Measurements from ENCODE around the gene RETN. TPM values are rescaled to one million over a fixed set of nuclear protein-coding genes. Genes with fewer than 3 reads are reported as not detected.

RETN gene
- total RNA-seq, 1 donor from 2014 or later, result 3.7 TPM

DNA sequence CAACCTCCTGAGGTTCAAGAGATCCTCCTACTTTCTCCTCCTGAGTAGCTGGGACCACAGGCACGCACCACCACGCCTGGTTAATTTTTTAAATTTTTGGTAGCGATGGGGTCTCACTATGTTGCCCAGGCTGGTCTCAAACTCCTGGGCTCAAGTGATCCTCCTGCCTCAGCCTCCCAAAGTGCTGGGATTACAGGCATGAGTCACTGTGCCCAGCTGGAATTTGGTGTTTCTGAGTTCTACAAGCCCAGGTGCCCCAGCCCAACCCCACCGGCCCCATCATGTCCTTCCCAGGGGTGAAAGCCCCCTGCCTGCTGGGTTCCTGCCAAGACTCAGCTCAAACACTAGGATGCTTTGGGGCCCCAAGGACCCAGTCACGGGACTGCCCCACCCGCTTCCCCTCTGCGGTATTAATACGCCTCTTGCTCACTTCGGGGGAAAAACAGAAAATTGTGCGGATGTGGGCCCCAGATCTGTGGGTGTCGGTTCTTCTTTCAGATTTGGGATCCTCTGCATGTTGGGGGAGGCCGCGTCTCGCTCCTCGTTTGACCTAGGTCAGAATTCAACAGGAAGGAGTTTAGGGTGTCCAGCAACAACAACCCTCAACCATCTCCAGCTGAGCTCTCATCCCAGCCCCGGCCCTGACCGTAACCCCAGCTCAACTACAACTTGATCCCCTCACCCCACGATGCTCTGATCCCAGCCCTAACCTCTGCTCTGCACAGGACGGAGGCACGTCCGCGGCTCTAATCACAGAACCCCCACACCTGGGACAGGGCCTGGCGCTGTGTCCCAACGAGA is 36.7 kb downstream of the RETN start:
- Histone ChIP-seq H3K27ac (ENCODE audit: low read depth, low read length) (peak overlapping the region; percentile 25), H3K36me3 (ENCODE audit: control insufficient read depth in 3 of 3, insufficient read depth in 3 of 3, low read length in 3 of 3) (no peaks in the 10 kb centered on the region), H3K9me3 (ENCODE audit: control insufficient read depth in 3 of 3, low read length in 3 of 3) (no peaks in the 10 kb centered on the region), H3K4me3 (ENCODE audit: low read length in 3 of 3) (no peak overlapping the region), H3K9ac (ENCODE audit: low read depth in 1 of 3, low read length in 3 of 3) (no peak overlapping the region), H3K4me1 (ENCODE audit: control insufficient read depth in 3 of 3, insufficient read depth in 3 of 3, low read length in 3 of 3) (no peaks in the 10 kb centered on the region), H3K27me3 (ENCODE audit: control insufficient read depth in 3 of 3, insufficient read depth in 3 of 3, low read length in 3 of 3) (peaks cover 12 to 22% (median 22%) of the 10 kb centered on the region in 3 donors)

DNA sequence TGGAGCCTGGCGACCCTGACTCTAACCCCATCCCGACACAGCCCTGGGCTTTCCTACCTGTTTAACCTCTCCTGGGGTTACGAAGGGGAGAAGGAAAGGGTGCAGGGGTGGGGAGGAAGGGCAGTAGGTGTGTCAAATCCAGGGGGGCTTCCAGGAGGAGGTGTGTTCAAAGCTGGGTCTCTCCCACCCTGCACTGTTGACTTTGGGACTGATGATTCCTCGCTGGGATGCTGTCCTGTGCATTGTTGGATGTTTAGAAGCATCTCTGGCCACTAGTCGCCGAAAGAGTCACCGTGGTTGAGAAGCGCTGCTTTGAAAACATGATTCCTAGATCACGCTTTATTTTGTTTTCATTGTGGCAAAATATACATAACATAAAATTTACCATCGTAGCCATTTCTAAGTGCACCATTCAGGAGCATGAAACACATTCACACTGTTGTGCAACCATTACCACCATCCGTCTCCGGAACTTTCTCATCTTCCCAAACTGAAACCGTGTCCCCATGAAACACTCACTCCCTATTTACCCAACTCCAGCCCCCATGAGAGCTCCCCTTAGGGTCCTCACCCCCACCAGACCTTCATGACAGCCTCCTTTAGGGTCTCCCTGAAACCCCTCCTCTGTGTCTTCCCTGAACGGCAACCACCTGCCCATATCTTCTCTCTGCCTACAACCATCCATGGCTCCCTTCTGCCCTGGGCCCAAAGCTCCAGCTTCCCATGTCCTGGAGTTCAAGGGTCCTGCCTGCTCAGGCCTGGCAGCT is 37.5 kb downstream of the RETN start:
- Histone ChIP-seq H3K27ac (ENCODE audit: low read depth, low read length) (peak overlapping the region; percentile 40), H3K36me3 (ENCODE audit: control insufficient read depth in 3 of 3, insufficient read depth in 3 of 3, low read length in 3 of 3) (no peaks in the 10 kb centered on the region), H3K4me1 (ENCODE audit: control insufficient read depth in 3 of 3, insufficient read depth in 3 of 3, low read length in 3 of 3) (no peaks in the 10 kb centered on the region), H3K4me3 (ENCODE audit: low read length in 3 of 3) (no peak overlapping the region), H3K9me3 (ENCODE audit: control insufficient read depth in 3 of 3, low read length in 3 of 3) (no peaks in the 10 kb centered on the region), H3K9ac (ENCODE audit: low read depth in 1 of 3, low read length in 3 of 3) (no peak overlapping the region), H3K27me3 (ENCODE audit: control insufficient read depth in 3 of 3, insufficient read depth in 3 of 3, low read length in 3 of 3) (peaks cover 9 to 17% (median 17%) of the 10 kb centered on the region in 3 donors)

DNA sequence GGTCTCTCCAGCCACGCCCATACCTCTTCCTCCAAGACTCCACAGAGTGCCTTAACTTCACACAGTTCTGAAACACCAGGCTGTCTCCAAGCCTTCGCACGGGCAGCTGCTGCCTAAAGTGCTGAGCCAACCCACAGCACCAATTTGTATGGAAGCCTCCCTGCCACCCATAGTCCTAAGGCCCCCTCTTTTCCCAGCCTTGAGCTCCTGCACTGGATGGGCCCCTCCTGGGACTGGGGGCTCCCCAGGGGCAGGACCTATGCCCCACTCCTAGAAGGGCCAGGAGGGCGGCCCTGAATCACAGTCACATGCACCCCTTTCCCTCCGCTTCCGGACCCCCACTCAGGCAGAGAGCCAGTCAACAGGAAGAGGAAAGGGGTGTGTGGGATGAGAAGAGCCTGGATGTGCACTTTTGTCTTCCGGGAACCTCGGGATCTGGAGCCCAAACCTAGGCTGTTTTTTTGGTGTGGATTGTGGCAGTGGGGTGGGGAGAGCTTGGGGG is 38.2 kb downstream of the RETN start:
- peak overlapping the region; percentile 40 for H3K27ac ChIP-seq (ENCODE audit: low read depth, low read length)

DNA sequence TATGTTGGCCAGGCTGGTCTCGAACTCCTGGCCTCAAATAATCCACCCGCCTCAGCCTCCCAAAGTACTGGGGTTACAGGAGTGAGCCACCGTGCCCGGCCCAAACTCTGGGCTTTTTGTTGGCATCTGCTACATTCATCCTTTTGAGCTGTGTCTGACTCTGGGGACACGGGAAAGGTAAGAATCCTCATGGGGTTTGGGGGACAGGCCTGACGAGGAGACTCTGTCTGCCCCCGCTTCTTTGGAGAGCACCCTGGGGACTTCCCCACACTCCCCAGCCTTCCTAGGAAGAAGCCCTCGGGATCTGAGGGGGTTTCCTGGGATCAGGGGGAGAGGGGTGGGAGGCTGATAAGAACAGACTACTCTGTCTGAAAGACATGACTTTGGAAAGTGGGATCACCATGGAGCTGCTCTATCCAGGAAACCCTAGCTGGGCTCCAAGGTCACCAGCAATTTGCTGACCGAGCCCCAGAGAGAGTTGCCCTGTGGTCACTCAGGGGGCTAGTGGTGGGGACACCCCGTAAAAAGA is 41.1 kb downstream of the RETN start:
- Histone ChIP-seq H3K4me3 (ENCODE audit: low read length in 3 of 3) (no peak overlapping the region), H3K9ac (ENCODE audit: low read depth in 1 of 3, low read length in 3 of 3) (no peak overlapping the region), H3K27me3 (ENCODE audit: control insufficient read depth in 3 of 3, insufficient read depth in 3 of 3, low read length in 3 of 3) (peaks cover 0 to 3% (median 0%) of the 10 kb centered on the region in 3 donors), H3K27ac (ENCODE audit: low read depth, low read length) (no peak overlapping the region), H3K9me3 (ENCODE audit: control insufficient read depth in 3 of 3, low read length in 3 of 3) (no peaks in the 10 kb centered on the region), H3K4me1 (ENCODE audit: control insufficient read depth in 3 of 3, insufficient read depth in 3 of 3, low read length in 3 of 3) (no peaks in the 10 kb centered on the region), H3K36me3 (ENCODE audit: control insufficient read depth in 3 of 3, insufficient read depth in 3 of 3, low read length in 3 of 3) (no peaks in the 10 kb centered on the region)

More for the DNA sequence above, 38.2 kb downstream of the RETN start:
- Histone ChIP-seq H3K36me3 (ENCODE audit: control insufficient read depth in 3 of 3, insufficient read depth in 3 of 3, low read length in 3 of 3) (no peaks in the 10 kb centered on the region), H3K9ac (ENCODE audit: low read depth in 1 of 3, low read length in 3 of 3) (no peak overlapping the region), H3K27me3 (ENCODE audit: control insufficient read depth in 3 of 3, insufficient read depth in 3 of 3, low read length in 3 of 3) (peaks cover 9 to 13% (median 12%) of the 10 kb centered on the region in 3 donors), H3K4me1 (ENCODE audit: control insufficient read depth in 3 of 3, insufficient read depth in 3 of 3, low read length in 3 of 3) (no peaks in the 10 kb centered on the region), H3K9me3 (ENCODE audit: control insufficient read depth in 3 of 3, low read length in 3 of 3) (no peaks in the 10 kb centered on the region), H3K4me3 (ENCODE audit: low read length in 3 of 3) (no peak overlapping the region)

DNA sequence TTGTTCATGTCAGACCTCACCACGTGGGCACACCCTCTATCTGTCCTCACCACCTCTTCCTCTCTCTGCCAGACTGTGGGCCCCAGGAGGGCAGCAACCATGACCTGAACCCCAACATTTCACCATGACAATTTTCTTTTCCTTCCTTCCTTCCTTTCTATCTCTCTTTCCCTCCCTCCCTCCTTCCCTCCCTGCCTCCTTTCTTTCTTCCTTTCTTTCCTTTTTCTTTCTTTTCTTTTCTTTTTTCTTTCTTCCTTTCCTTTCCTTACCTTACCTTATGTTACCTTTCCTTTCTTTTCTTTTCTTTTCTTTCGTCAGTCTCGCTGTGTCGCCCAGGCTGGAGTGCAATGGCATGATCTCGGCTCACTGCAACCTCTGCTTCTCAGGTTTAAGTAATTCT is 41.8 kb downstream of the RETN start:
- no peaks in the 10 kb centered on the region for H3K36me3 ChIP-seq (ENCODE audit: control insufficient read depth in 3 of 3, insufficient read depth in 3 of 3, low read length in 3 of 3)
- no peak overlapping the region for H3K9ac ChIP-seq (ENCODE audit: low read depth in 1 of 3, low read length in 3 of 3)
- no peak overlapping the region for H3K27ac ChIP-seq (ENCODE audit: low read depth, low read length)
- H3K27me3 ChIP-seq (ENCODE audit: control insufficient read depth in 3 of 3, insufficient read depth in 3 of 3, low read length in 3 of 3), result peaks cover 0 to 3% (median 0%) of the 10 kb centered on the region in 3 donors
- H3K4me3 ChIP-seq (ENCODE audit: low read length in 3 of 3), result no peak overlapping the region
- H3K4me1 ChIP-seq (ENCODE audit: control insufficient read depth in 3 of 3, insufficient read depth in 3 of 3, low read length in 3 of 3), result no peaks in the 10 kb centered on the region
- H3K9me3 ChIP-seq (ENCODE audit: control insufficient read depth in 3 of 3, low read length in 3 of 3), result no peaks in the 10 kb centered on the region

DNA sequence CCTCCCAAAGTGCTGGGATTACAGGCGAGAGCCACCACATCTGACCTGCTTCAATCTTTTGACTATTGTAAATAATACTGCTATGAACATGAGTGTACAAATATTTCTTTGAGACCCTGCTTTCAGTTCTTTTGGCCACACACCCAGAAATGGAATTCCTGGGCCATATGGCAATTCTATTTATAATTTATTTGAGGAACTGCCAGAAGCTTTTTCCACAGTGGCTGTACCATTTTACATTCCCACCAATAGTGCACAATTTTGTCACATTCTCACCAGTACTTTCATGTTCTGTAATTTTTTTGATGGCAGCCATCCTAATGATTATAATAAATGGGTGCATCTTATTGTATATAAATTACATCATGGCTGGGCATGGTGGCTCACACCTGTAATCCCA is 46.8 kb downstream of the RETN start:
- Histone ChIP-seq H3K9ac (ENCODE audit: low read depth in 1 of 3, low read length in 3 of 3) (no peak overlapping the region), H3K4me1 (ENCODE audit: control insufficient read depth in 3 of 3, insufficient read depth in 3 of 3, low read length in 3 of 3) (no peaks in the 10 kb centered on the region), H3K9me3 (ENCODE audit: control insufficient read depth in 3 of 3, low read length in 3 of 3) (peaks cover 0 to 5% (median 0%) of the 10 kb centered on the region in 3 donors), H3K4me3 (ENCODE audit: low read length in 3 of 3) (no peak overlapping the region), H3K27ac (ENCODE audit: low read depth, low read length) (no peak overlapping the region), H3K36me3 (ENCODE audit: control insufficient read depth in 3 of 3, insufficient read depth in 3 of 3, low read length in 3 of 3) (no peaks in the 10 kb centered on the region), H3K27me3 (ENCODE audit: control insufficient read depth in 3 of 3, insufficient read depth in 3 of 3, low read length in 3 of 3) (no peaks in the 10 kb centered on the region)

DNA sequence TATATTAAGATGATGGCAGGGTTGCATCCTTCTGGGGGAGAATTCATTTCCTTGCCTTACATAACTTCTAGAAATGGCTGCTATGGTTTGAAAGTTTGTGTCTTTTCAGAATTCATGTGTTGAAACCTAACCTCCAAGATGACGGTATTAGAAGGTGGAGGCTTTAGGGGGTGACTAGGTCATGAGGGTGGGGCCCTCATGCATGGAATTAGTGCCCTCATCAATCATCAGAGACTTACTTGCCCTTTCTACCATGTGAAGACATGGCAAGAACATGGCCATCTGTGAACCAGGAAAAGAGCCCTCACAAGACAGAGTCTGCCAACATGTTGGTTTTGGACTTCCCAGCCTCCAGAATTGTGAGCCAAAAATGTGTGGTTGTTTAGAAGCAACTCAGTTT is 47.9 kb downstream of the RETN start:
- no peak overlapping the region for H3K27ac ChIP-seq (ENCODE audit: low read depth, low read length)
- no peak overlapping the region for H3K9ac ChIP-seq (ENCODE audit: low read depth in 1 of 3, low read length in 3 of 3)
- H3K9me3 ChIP-seq (ENCODE audit: control insufficient read depth in 3 of 3, low read length in 3 of 3), result peaks cover 0 to 5% (median 0%) of the 10 kb centered on the region in 3 donors
- no peaks in the 10 kb centered on the region for H3K4me1 ChIP-seq (ENCODE audit: control insufficient read depth in 3 of 3, insufficient read depth in 3 of 3, low read length in 3 of 3)
- H3K27me3 ChIP-seq (ENCODE audit: control insufficient read depth in 3 of 3, insufficient read depth in 3 of 3, low read length in 3 of 3), result no peaks in the 10 kb centered on the region
- no peaks in the 10 kb centered on the region for H3K36me3 ChIP-seq (ENCODE audit: control insufficient read depth in 3 of 3, insufficient read depth in 3 of 3, low read length in 3 of 3)
- H3K4me3 ChIP-seq (ENCODE audit: low read length in 3 of 3), result no peak overlapping the region

DNA sequence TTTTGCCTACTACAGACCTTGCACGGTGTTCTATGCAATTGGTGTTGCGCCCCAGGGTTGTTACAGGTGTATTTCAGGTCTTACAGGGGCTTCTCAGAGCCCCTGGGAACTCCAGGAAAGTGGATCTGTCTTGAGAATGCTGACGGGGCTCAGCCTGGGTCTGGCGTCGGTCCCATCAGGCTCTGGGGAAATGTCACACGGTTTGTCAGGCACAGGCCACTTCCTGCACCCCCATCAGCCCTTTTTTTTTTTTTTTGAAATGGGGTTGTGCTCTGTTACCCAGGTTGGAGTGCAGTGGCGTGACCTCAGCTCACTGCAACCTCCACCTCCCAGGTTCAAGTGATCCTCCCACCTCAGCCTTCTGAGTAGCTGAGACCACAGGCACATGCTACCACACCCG is 49.8 kb downstream of the RETN start:
- no peaks in the 10 kb centered on the region for H3K36me3 ChIP-seq (ENCODE audit: control insufficient read depth in 3 of 3, insufficient read depth in 3 of 3, low read length in 3 of 3)
- H3K4me3 ChIP-seq (ENCODE audit: low read length in 3 of 3), result no peak overlapping the region
- H3K27ac ChIP-seq (ENCODE audit: low read depth, low read length), result no peak overlapping the region
- H3K9ac ChIP-seq (ENCODE audit: low read depth in 1 of 3, low read length in 3 of 3), result no peak overlapping the region
- H3K27me3 ChIP-seq (ENCODE audit: control insufficient read depth in 3 of 3, insufficient read depth in 3 of 3, low read length in 3 of 3), result peaks cover 0 to 6% (median 4%) of the 10 kb centered on the region in 3 donors
- peaks cover 0 to 5% (median 0%) of the 10 kb centered on the region in 3 donors for H3K9me3 ChIP-seq (ENCODE audit: control insufficient read depth in 3 of 3, low read length in 3 of 3)
- no peaks in the 10 kb centered on the region for H3K4me1 ChIP-seq (ENCODE audit: control insufficient read depth in 3 of 3, insufficient read depth in 3 of 3, low read length in 3 of 3)

All from skeletal muscle tissue (tissue), 4 donors.